Neural progenitor cell (in vitro differentiated cells): ENCODE measurements around the gene ZXDA. TPM values are rescaled to one million over a fixed set of nuclear protein-coding genes. Genes with fewer than 3 reads are reported as not detected.
A peak's percentile ranks its signal among the peaks of the same experiment; 100 is the strongest.

ENCODE experiments used
- DNase-seq: peaks from one replicate; pipeline ENCODE4 v3.0.0-alpha.2; 2016; ENCODE audit warnings: low spot score
- H2AFZ ChIP-seq: fragments of 200-600 bp; sonication (generic); replicated peaks from 2 replicates; pipeline ENCODE4 v1.6.1; 2016; ENCODE audit warnings: antibody characterized with exemption
- H3F3A ChIP-seq: fragments of 200-600 bp; sonication (generic); 2 replicates; pipeline ENCODE4 v1.6.1; 2016; ENCODE audit warnings: antibody characterized with exemption, low read depth
- H3K27ac ChIP-seq: fragments of 200-600 bp; sonication (generic); 2 replicates; pipeline ENCODE4 v1.5.1; 2016; ENCODE audit warnings: mild to moderate bottlenecking
- H3K27me3 ChIP-seq: fragments of 200-600 bp; sonication (generic); 2 replicates; pipeline ENCODE4 v1.6.1; 2016; ENCODE audit warnings: mild to moderate bottlenecking, moderate library complexity
- H3K36me3 ChIP-seq: fragments of 200-600 bp; sonication (generic); 2 replicates; pipeline ENCODE4 v1.5.1; 2016
- H3K4me1 ChIP-seq: fragments of 200-600 bp; sonication (generic); 2 replicates; pipeline ENCODE4 v1.6.1; 2016; ENCODE audit warnings: mixed run types
- H3K4me2 ChIP-seq: fragments of 200-600 bp; sonication (generic); 2 replicates; pipeline ENCODE4 v1.6.1; 2016
- H3K4me3 ChIP-seq: fragments of 200-600 bp; sonication (generic); 2 replicates; pipeline ENCODE4 v1.5.1; 2016
- H3K79me2 ChIP-seq: fragments of 200-600 bp; sonication (generic); 2 replicates; pipeline ENCODE4 v1.6.1; 2016; ENCODE audit warnings: low read depth
- H3K9ac ChIP-seq: fragments of 200-600 bp; sonication (generic); 2 replicates; pipeline ENCODE4 v1.6.1; 2016
- H3K9me3 ChIP-seq: fragments of 200-600 bp; sonication (generic); 2 replicates; pipeline ENCODE4 v1.5.1; 2016; ENCODE audit warnings: low read depth
- H4K20me1 ChIP-seq: fragments of 200-600 bp; sonication (generic); 2 replicates; pipeline ENCODE4 v1.6.1; 2016; ENCODE audit warnings: low read depth
- H3K27ac Mint-ChIP-seq: 3 replicates; pipeline ENCODE4 v1.8.0; 2021; ENCODE audit warnings: mixed read lengths
- H3K27me3 Mint-ChIP-seq: 2 replicates; pipeline ENCODE4 v1.8.0; 2022; ENCODE audit warnings: low read depth, mild to moderate bottlenecking, inconsistent platforms, moderate library complexity, mixed read lengths; ENCODE audit not compliant: insufficient read depth
- H3K36me3 Mint-ChIP-seq: 3 replicates; pipeline ENCODE4 v1.8.0; 2021; ENCODE audit warnings: mixed read lengths
- H3K4me1 Mint-ChIP-seq: 3 replicates; pipeline ENCODE4 v1.8.0; 2021; ENCODE audit warnings: mixed read lengths
- H3K4me3 Mint-ChIP-seq: 3 replicates; pipeline ENCODE4 v1.8.0; 2021; ENCODE audit warnings: mild to moderate bottlenecking, moderate library complexity, mixed read lengths
- H3K9me3 Mint-ChIP-seq: 3 replicates; pipeline ENCODE4 v1.8.0; 2020; ENCODE audit warnings: mixed read lengths
- EZH2 ChIP-seq: fragments of 200-600 bp; sonication (generic); IDR thresholded peaks from 2 replicates; pipeline ENCODE4 v1.6.1; 2017; ENCODE audit warnings: antibody characterized with exemption, mild to moderate bottlenecking, moderate library complexity
- EZH2phosphoT487 ChIP-seq: fragments of 200-600 bp; sonication (generic); IDR thresholded peaks from 2 replicates; pipeline ENCODE4 v1.6.1; 2017; ENCODE audit warnings: antibody characterized with exemption
- total RNA-seq: library from RNA; depleted of rRNA; stranded (reverse); fragments of >200 nt; gene quantifications from 2 replicates; pipeline ENCODE4 v1.2.3, GENCODE V29; 2015; ENCODE audit warnings: low replicate concordance
- TF ChIP-seq, protein P1 (sequence below): fragments of 200-600 bp; sonication (generic); IDR thresholded peaks from 2 replicates; pipeline ENCODE4 v1.5.1; 2017; ENCODE audit warnings: antibody characterized with exemption, mild to moderate bottlenecking

The ZXDA gene
- total RNA-seq, 1 donor from 2014 or later = not detected

GRCh38 chrX:57932266-57932665 is 22.0 kb upstream of the ZXDA start:
- no peak overlapping the region for H2AFZ ChIP-seq
- H3K27ac Mint-ChIP-seq = no peak overlapping the region
- no peaks in the 10 kb centered on the region for H3K79me2 ChIP-seq
- no peaks in the 10 kb centered on the region for H4K20me1 ChIP-seq
- no peaks in the 10 kb centered on the region for H3K27me3 ChIP-seq
- no peaks in the 10 kb centered on the region for H3K36me3 Mint-ChIP-seq
- peaks cover 8% of the 10 kb centered on the region for H3K9me3 ChIP-seq
- DNase-seq = no peak
- H3K27me3 Mint-ChIP-seq = no peaks in the 10 kb centered on the region
- TF ChIP-seq, protein P1, sequence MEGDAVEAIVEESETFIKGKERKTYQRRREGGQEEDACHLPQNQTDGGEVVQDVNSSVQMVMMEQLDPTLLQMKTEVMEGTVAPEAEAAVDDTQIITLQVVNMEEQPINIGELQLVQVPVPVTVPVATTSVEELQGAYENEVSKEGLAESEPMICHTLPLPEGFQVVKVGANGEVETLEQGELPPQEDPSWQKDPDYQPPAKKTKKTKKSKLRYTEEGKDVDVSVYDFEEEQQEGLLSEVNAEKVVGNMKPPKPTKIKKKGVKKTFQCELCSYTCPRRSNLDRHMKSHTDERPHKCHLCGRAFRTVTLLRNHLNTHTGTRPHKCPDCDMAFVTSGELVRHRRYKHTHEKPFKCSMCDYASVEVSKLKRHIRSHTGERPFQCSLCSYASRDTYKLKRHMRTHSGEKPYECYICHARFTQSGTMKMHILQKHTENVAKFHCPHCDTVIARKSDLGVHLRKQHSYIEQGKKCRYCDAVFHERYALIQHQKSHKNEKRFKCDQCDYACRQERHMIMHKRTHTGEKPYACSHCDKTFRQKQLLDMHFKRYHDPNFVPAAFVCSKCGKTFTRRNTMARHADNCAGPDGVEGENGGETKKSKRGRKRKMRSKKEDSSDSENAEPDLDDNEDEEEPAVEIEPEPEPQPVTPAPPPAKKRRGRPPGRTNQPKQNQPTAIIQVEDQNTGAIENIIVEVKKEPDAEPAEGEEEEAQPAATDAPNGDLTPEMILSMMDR = no peak
- no peak for TF ChIP-seq EZH2
- TF ChIP-seq EZH2phosphoT487 = no peak
- H3K9ac ChIP-seq = no peak overlapping the region
- no peak overlapping the region for H3K27ac ChIP-seq
- no peak overlapping the region for H3K4me2 ChIP-seq
- peaks cover 12% of the 10 kb centered on the region for H3K9me3 Mint-ChIP-seq
- no peak overlapping the region for H3K4me3 Mint-ChIP-seq
- no peaks in the 10 kb centered on the region for H3K4me1 ChIP-seq
- no peaks in the 10 kb centered on the region for H3K4me1 Mint-ChIP-seq
- no peak overlapping the region for H3K4me3 ChIP-seq
- no peaks in the 10 kb centered on the region for H3F3A ChIP-seq
- H3K36me3 ChIP-seq = no peaks in the 10 kb centered on the region

DNA sequence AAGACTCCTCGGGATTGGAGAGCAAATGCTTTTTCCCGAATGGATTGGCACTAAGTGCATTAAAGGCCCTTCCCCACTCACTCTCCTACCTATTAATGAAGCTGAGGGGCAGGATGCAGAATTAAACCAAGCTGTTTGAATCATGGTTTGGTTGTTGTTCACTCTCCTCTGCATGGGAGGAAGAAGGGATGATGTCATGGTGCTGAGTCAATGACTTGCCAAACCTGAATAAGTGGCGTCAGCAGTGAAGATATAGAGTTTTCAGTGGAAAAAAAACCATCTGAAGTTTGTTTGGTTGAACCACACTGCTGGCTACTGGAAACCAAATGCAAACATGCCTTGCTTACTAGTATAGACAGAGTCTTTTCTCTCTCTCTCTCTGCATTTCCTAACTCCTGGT is 19.8 kb upstream of the ZXDA start:
- H3K27ac ChIP-seq = no peak overlapping the region
- H3K36me3 ChIP-seq = no peaks in the 10 kb centered on the region
- H3K4me3 ChIP-seq = no peak overlapping the region
- H3K79me2 ChIP-seq = no peaks in the 10 kb centered on the region
- peaks cover 5% of the 10 kb centered on the region for H3K9me3 ChIP-seq
- Mint-ChIP-seq H3K9me3 (peaks cover 12% of the 10 kb centered on the region), H3K4me3 (no peak overlapping the region), H3K4me1 (no peaks in the 10 kb centered on the region), H3K27me3 (peaks cover 3% of the 10 kb centered on the region), H3K27ac (no peak overlapping the region), H3K36me3 (no peaks in the 10 kb centered on the region)
- no peak overlapping the region for H3K4me2 ChIP-seq
- no peaks in the 10 kb centered on the region for H3F3A ChIP-seq
- no peaks in the 10 kb centered on the region for H4K20me1 ChIP-seq
- no peaks in the 10 kb centered on the region for H3K4me1 ChIP-seq
- no peak for DNase-seq
- no peak for TF ChIP-seq EZH2
- TF ChIP-seq, protein P1 = no peak
- TF ChIP-seq EZH2phosphoT487 = no peak
- no peak overlapping the region for H2AFZ ChIP-seq
- no peaks in the 10 kb centered on the region for H3K27me3 ChIP-seq
- H3K9ac ChIP-seq = no peak overlapping the region

- no peak overlapping the region for H3K4me2 ChIP-seq
- H3K79me2 ChIP-seq = no peaks in the 10 kb centered on the region
- Mint-ChIP-seq H3K4me3 (no peak overlapping the region), H3K36me3 (no peaks in the 10 kb centered on the region), H3K27ac (no peak overlapping the region), H3K27me3 (peaks cover 3% of the 10 kb centered on the region), H3K4me1 (no peaks in the 10 kb centered on the region), H3K9me3 (peaks cover 12% of the 10 kb centered on the region)
- H3K9ac ChIP-seq = no peak overlapping the region
- H3K9me3 ChIP-seq = peaks cover 5% of the 10 kb centered on the region
- H3F3A ChIP-seq = no peaks in the 10 kb centered on the region
- H3K27me3 ChIP-seq = no peaks in the 10 kb centered on the region
- no peaks in the 10 kb centered on the region for H3K4me1 ChIP-seq
- no peak for TF ChIP-seq EZH2
- TF ChIP-seq, protein P1 = peak; percentile 33
- no peak for TF ChIP-seq EZH2phosphoT487
- no peaks in the 10 kb centered on the region for H4K20me1 ChIP-seq
- no peak overlapping the region for H3K4me3 ChIP-seq
- DNase-seq = peak; percentile 18
- no peak overlapping the region for H3K27ac ChIP-seq
- no peak overlapping the region for H2AFZ ChIP-seq
- no peaks in the 10 kb centered on the region for H3K36me3 ChIP-seq
These were observed 19.1 kb upstream of the ZXDA start for GRCh38 chrX:57929373-57929772.
